ENCODE data around the gene LRRC8E. TPM values are rescaled to one million over a fixed set of nuclear protein-coding genes. Genes with fewer than 3 reads are reported as not detected.

LRRC8E gene
- total RNA-seq, 1 experiment from 2014 or later, result 18.1 TPM

- TF ChIP-seq CTCF (IDR thresholded peaks at IDR 0.05 in 2 of 3, conservative IDR thresholded peaks at IDR 0.05 in 1 of 3; ENCODE audit: borderline replicate concordance in 1 of 3, insufficient read depth in 1 of 3, low read depth in 2 of 3, low read length in 2 of 3) (peak; percentile 83 to 91 (median 84)), ZNF274 (IDR thresholded peaks at IDR 0.05; ENCODE audit: low read depth, low read length) (no peak), YY1 (IDR thresholded peaks at IDR 0.05; ENCODE audit: extremely low read depth, insufficient replicate concordance, low read depth, low read length) (peak; percentile 18)
These were observed 35.2 kb upstream of the LRRC8E start (continued) for GRCh38 chr19:7852851-7853769.

GRCh38 chr19:7853770-7854128, 34.6 kb upstream of the LRRC8E start:
- no peaks in the 10 kb centered on the region for H3K36me3 ChIP-seq (ENCODE audit: control insufficient read depth in 1 of 2, insufficient read depth in 2 of 2, low read length in 2 of 2)
- H2AFZ ChIP-seq (ENCODE audit: low read depth, low read length, poor library complexity, severe bottlenecking), result no peak overlapping the region
- no peak overlapping the region for H3K27ac ChIP-seq (ENCODE audit: low read depth, low read length)
- intact Hi-C loops (cut with micrococcal nuclease), result loop anchor here (5.0 kb wide), 1 partner anchor 69 kb away; the partner anchor contains the start of gene SNAPC2
- H3K9me3 ChIP-seq (ENCODE audit: control insufficient read depth in 1 of 2, insufficient read depth in 1 of 2, low read depth in 1 of 2, low read length in 2 of 2), result no peaks in the 10 kb centered on the region
- CTCF ChIA-PET, result interaction anchor here (0.6 to 2.8 kb wide), 9 partner anchors 8 to 216 kb away, joined by 3 to 29 read pairs (median 4); partner anchors contain the start of genes EVI5L, SNAPC2, STXBP2 and TIMM44
- peak overlapping the region; percentile 62 for H3K4me2 ChIP-seq (ENCODE audit: low read length)
- H4K20me1 ChIP-seq (ENCODE audit: insufficient read depth), result no peaks in the 10 kb centered on the region
- H3K4me3 ChIP-seq (replicated peaks in 1 of 2; ENCODE audit: low read depth in 1 of 2, low read length in 2 of 2), result peak overlapping the region in 1 of 2 experiments; percentile 9; a peak in 1 of 4 replicates
- no peaks in the 10 kb centered on the region for H3K79me2 ChIP-seq (ENCODE audit: insufficient read depth, low read length)
- H3K27me3 ChIP-seq (ENCODE audit: insufficient read depth, low read length), result no peaks in the 10 kb centered on the region
- BruUV-seq (replicated peaks), result no TSS peak
- RAD21 ChIA-PET (ENCODE audit: low non-redundant PET in 1 of 2, low total read pairs in 2 of 2, uncharacterized antibody in 2 of 2, unreplicated experiment in 2 of 2), result interaction anchor here (1.5 to 1.6 kb wide), 2 partner anchors 15 to 67 kb away, joined by 5 to 7 read pairs; partner anchors contain the start of gene SNAPC2 (in 1 of the 2)
- no peak for DNase-seq (ENCODE audit: low read depth, low spot score)
- no peak; the same call in 1 of the 2 replicates for ATAC-seq
- TF ChIP-seq, protein P1, sequence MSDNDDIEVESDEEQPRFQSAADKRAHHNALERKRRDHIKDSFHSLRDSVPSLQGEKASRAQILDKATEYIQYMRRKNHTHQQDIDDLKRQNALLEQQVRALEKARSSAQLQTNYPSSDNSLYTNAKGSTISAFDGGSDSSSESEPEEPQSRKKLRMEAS (IDR thresholded peaks at IDR 0.05), result no peak
- TF ChIP-seq ELF1 (IDR thresholded peaks at IDR 0.05; ENCODE audit: borderline replicate concordance, low read depth) (no peak), SIN3A (IDR thresholded peaks at IDR 0.05; ENCODE audit: low read depth) (no peak), EZH2 (IDR thresholded peaks at IDR 0.05) (no peak), CBX3 (IDR thresholded peaks at IDR 0.05; ENCODE audit: low read depth) (no peak)
- H3K9ac ChIP-seq (ENCODE audit: low read length), result peak overlapping the region; percentile 39
- H3K9me2 ChIP-seq (ENCODE audit: insufficient read depth), result no peaks in the 10 kb centered on the region
- H3K4me1 ChIP-seq (ENCODE audit: control insufficient read depth in 1 of 2, insufficient read depth in 2 of 2, low read length in 2 of 2), result peaks cover 11 to 23% of the 10 kb centered on the region in 2 experiments; a peak in 3 of 4 replicates
- POLR2A ChIA-PET, result interaction anchor here (1.0 kb wide), 1 partner anchor 15 kb away, joined by 3 read pairs; no protein-coding TSS in a partner anchor

Data from HCT116 (cell line).